HG03135 (cell line): Measurements from ENCODE around the gene KDM5B.
"Not testable (repeated sequence)": the region's sequence is repeated elsewhere in the genome, so short reads cannot be mapped to it uniquely, and the experiment has no call there.

ENCODE experiments used
- ATAC-seq: cut with Tn5 transposase; IDR thresholded peaks from one replicate; pipeline ENCODE4 v1.9.1; 2021; ENCODE audit warnings: mild to moderate bottlenecking, moderate library complexity; ENCODE audit not compliant: unreplicated experiment

The KDM5B gene

DNA sequence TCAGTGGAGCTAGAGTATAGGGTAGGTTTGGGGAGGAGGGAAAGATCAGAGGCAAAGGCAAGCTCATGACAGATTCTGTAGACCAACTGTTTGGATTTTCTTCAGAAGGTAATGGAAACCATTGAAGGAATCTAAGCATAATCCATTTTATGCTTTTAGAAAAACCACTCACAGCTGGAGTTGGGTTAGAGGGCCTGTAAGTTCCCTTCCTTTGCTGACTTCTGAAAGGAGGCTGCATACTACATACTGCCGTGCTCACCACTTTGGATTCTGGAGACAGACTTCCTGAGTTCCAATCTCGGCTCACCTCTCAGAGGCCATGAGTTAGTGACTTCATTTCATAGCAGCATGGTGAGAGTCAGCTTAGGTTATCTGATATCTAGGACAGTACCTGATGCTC is 91.6 kb downstream of the KDM5B start:
- ATAC-seq = no peak

DNA sequence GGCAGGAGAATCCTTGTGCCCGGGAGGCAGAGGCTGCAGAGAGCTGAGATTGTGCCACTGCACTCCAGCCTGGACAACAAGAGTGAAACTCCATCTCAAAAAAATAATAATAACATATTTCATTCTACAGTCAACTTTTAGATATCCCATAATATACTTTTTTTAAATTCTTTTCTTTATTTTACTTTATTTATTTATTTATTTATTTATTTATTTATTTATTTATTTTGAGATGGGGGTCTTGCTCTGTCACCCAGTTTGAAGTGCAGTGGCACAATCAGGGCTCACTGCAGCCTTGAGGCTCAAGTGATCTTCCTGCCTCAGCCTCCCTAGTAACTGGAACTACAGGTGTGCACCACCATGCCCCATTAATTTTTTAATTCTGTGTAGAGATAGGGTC is 94.0 kb downstream of the KDM5B start:
- ATAC-seq = not testable (repeated sequence)

DNA sequence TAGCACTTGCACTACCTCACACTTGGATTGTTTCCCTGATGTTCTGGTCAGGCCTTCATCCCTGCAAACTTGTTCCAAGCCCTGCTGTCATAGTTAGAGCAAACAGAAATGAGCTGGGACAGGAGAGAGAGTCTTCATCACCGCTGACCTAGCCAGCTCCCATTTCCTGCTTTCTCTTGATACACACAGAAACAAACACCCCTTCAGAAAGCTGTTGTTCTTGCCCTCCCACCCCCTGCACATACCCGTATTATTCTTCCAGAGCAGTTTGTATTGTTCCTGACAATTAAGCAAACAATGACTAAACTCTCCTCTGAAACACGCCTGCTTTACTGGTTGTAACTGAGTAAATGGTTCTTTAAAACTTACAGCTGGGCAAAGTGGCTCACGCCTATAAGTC is 95.1 kb downstream of the KDM5B start:
- no peak for ATAC-seq

DNA sequence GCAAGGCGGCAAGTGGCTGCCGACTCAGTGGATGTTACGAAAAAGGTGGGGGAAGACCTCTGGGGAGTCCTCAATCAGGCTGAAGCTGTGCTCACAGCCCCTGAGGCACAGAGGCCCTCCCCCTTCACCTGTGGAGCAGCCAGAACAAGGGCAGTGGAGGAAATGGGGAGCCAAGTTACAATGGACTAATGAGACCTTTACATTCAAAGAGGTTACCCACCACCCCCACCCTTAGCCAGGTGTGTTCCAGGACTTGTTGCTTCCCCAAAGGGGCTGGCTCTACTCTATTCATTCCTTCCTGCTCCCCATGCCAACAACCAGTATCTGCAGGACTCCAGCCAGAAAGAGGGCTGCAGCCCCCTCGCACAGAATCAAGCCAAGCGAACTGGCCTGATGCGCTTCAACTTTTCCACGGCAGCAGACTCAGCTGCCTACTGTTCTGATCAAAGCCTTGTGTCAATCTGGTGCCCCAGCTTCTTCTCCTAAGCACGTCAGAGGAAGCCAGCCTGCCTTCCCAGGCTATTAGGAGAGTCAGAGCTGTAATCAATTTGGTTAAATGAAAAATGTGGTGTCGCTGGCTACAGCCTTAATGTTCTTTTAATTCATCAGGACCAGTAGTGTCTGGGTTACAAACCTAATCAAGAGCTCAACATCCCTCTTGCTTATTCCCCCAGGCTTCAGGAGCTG is 96.1 kb downstream of the KDM5B start:
- ATAC-seq = no peak

DNA sequence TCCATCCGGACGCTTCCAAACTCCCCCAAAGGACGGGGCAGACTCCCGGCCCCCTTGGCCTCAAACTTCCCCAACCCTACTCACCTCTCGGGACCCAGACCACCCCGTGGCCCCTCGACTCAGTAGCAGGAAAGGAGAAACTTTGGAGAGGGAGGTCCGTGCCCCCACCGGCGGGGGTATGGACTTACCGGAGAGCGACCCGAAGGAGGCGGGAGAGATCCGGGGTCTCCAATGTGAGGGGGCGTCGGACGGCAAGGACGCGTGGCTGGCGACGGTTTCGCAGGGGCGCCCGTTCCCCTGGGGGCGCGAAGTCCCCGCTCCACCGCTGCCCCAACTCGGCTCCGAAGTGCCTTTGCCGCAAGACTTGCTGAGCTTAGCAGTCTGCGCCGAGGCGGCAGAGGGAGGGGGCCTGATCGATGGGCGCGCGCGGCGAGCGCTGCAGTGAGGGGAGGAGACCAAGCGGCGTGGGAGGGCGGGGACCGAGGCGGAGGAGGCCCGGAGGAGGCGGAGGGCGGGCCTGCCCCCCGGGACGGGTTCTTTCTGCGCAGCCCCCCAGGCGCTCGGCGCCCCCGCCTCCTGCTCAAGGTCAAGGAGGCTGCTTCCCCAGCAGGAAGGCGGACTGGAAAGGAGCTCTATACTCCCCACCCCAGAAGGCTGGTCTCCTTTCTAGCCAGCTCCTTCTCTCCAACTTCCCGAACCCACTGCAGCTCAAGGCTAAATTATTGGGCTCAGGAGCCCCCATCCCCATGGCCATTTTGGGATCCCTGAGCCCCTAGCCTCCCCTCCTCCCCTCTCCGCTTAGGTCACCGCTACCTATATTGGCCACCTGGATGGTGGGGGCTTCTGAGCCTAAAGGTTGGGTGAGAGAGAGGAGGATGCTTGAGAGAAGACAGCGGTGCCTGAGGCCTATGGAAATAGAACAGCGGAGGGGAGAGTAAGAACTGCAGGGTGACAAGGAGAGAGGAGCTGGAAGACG is 97.9 kb downstream of the KDM5B start, which contains the start of gene SYT2:
Gene SYT2 (minus strand): TSS at position 385 of the 976 bp plus-strand sequence. CDS start 104,682 bp downstream, outside the sequence.
- no peak for ATAC-seq

DNA sequence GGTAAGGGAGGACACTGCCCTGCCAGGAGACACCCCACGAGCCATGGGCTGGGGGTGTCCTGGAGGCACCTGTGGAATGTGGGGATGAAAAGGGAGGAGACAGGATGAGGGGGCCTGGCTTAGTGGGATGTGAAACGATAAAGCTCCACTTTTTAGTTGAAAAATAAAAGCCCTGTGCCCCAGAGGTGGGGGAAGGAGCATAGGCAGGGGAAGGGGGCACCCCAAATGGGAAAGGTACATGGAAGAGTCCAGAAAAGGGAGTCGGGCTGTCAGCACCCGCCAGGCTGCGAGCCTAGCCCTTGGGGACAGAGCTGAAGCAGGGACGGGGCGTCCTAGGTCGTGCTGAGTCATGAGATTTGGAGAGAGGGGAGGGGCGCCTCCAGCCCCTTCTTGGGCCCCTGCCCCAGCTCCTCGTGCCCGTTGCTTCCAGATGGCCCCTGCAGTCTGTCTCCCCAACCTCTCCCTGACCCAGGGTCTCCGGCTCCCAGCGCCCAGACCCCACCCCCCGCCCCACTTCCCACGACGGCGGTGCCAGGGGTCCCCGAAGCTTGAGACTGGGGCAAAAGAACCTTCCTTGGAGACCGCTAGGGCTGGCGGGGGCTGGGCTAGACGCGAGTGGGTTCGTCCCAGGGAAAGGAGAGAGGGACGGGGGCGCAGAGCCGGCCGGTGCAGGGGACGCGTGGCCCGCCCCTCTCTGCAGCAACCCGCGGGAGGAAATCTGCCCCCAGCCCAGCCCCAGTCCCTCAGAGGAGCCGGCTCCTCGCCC is 98.8 kb downstream of the KDM5B start:
- no peak for ATAC-seq

DNA sequence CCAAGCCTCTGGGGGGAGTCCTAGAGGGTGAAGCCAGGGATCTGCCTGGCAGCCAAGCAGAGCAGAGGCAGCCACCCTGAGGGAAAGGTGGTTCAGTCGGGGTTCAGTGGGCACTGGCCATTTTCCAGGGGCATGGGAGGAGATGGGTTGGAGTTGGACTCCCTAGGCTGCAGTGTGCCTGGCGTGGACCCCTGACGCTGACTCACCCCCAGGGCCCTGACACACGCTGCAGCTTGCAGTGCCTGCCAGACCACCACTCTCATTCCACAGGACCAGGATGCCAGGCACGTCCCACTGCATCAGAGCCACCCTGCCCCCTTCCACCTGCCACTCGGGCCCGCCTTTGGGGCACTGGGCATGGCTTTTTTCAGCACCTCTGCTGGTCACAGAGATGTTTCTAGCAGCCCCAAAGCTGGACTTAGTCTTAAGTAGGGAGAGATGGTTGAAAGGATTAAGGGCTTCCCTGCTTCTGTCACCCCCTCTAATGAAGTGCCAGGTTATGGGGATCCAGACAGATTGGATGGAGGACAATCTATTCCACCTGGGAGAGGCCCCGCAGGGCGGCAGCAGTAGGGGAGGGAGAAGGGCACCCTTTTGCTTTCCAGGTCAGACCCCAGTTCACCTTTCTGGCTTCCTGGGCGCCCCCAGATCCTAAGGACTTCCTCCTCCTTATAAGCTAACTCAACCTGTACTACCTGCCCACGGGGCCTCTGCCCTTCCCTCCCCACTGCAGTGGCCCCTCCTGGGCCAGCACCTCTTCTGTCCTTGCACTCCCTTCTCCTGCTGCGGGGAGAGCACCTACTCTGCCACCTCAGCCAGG is 99.6 kb downstream of the KDM5B start:
- ATAC-seq = no peak

DNA sequence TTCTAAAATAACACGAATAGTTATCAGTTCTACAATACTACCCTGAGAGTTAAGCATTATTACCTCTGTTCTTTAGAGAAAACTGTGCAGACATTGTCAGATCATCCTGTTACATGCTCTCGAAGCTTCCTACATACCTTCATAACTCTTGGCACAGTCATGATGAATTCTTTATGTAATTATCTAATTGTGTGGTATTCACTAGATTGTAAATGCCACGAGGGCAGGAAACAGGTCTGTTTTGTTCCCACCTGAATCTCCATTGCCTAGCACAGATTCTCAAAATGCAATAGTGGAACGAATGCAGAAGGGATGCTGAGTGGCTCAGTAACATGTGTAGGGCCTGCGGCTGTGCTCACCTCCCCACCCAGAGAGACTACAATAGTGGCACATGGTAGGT is 101.4 kb downstream of the KDM5B start:
- ATAC-seq = no peak

DNA sequence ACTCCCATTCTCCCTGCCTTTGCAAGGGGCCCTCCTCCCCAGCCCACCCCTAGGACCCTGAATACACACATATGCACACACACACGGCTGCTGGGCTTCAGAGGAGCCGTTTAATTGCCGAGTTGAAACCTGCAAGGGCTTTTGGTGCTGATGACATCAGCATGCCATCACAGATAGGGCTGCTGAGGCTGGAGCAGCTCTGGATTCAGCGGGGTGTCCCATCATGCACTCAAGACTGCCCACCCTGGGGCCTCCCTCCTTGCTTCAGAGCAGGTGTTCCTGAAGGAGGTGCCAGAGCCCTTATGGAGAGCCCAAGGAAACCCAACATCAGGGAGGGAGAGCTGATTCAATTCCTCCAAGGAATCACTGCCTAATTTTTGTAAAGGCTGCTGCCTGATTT is 103.6 kb downstream of the KDM5B start:
- ATAC-seq = no peak

DNA sequence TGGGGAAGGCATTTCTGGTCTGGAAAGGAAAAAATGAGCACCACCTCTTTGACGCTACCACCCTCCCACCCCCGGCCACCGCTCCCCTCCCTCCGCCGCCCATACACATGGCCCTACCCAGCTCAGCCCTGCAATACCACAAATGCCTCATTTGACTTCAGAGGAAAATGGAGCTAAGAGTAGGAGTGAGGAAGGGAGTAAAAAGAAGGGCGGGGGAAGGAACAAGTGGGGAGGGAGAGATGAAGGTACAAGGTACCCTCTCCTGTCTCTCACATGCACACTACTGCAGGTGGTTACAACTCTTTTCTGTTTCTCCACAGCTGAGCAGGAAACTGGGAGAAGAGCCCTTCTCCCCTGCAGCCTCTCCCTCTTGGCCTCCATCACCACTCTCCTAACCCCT is 105.0 kb downstream of the KDM5B start:
- no peak for ATAC-seq

DNA sequence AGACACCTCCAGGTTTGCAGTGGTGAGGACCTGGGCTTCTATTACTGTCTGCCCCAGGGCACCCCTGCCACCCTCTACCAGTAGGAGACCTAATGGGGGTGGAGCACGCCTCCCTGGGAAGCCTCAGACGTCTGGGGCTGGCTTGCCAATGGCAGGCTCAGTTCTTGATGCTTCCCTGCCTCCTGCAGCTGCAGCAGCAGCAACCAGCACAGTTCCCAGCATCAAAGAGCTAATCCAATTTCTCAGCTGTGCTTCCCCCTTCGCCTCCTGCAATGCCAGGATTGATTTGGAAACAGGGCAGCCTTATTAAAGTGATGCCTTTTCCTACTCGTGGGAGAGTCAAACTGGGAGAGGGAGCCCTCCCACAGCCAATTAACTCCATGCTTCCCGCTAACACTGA is 106.1 kb downstream of the KDM5B start:
- no peak for ATAC-seq

DNA sequence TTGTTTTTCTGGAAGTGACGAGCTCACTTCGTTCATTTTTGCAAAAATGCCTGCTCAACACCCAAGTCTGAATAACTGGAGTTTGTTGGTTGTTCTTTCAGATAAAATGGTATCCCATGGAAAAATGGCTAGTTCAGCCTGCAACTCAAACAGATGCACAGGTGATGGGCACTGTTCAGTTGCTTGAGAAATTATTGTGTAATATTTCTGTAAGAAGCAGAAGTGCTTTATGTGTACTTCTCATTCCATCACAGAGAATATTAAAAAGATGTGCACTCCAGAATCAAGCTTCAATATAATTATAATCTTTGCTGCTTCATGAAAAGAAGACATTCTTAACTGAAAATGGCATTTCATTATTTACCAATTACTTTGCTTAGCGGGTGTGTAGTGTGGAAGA is 107.0 kb downstream of the KDM5B start:
- ATAC-seq = no peak

DNA sequence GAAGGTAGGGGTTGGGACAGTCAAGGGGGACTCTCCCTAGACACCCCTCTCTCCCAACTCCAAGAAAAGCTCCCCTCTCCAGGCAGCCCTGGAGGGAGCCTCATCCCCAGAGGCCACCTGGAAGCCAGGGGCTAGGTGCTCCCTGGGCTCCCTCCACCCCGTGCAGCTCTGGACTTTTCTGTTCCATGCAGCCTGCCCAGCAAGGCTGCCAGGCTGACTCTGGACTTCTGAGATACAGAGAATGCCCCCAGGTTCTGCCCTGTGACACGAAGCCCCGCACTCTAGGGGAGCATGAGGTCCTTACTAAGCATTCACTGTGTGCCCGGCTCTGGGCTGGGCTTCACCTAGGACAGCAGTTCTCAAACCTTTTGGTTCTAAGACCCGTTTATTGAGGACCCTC is 108.2 kb downstream of the KDM5B start:
- ATAC-seq = no peak

DNA sequence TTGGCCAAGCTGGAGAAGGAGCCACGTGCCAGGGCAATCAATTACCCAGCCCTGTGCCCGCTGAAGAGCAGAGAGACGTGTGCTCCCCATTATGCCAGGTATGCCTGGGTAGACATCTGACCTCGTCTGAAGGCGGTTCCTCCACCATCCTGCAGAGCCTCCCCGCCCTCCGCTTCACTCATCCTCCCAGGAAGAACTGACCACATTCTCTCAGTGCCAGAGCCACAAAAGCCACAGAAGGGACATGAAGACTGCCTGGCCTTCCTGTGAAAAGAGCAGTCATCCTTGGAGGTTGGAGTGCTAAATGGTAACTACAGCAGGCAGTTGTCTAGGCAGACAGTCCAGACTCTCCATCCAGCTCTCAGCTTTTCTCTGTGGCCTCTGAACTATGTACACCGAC is 109.9 kb downstream of the KDM5B start:
- ATAC-seq = no peak

DNA sequence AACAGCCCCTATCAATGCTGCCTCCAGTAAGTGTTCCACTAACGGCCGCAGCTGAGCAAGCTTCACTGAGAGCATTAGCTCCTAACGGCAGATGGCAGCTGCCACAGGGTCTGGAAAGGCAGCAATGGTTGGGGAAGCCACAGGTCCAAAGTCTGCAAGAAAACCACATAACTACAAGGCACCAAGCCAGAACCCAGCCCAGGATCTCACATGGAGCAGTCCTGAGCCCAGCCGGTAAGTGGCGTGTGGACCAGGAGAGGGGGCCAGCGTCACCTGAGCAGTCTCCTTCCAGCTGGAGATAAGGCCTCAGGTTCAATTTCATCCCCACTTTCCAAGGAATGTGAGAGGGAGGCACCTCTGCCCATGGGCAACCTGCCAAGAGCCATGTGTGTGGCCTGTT is 111.2 kb downstream of the KDM5B start:
- no peak for ATAC-seq

DNA sequence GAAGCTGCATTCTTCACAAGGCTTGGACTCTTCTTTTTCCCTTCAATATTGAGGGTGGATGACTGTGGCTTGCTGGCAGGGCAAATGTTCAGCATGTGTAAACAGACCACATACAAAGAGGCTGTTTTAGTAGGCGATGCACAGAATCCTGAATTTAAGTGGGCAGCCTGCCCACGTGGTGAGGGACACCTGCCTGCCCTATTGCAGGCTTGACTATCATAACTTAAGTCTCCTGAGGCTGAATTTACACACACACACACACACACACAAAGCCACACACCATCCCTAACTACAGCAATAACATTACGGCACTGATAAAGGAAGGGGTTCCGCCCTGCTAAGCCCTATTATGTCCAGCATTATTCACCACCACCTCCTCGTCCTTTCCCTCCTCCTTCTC is 113.9 kb downstream of the KDM5B start:
- ATAC-seq = no peak

DNA sequence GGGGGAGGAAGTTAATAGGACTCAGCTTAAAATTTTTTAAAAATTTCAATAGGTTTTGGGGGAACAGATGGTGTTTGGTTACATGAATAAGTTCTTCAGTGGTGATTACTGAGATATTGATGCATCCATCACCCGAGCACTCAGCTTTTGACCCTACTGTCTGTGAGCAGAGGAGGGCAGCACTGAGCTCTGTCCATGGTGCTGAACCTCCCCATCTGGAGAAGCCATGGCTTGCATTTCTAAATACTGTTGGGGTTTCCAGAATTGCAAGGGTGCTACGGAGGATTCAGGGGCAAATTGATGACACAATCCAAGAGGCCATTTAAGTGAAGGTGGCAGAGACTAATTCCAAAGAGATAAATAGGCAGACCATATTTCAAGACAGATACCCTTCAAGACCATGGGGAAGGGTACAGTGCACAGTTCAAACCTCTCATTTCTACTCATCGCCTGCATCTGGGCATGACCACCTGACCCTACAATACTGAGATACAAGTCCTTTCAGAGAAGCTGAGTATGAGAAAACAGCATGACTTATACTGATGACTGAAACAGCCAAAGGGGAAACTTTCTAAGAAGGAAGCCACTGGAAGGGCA is 115.2 kb downstream of the KDM5B start:
- no peak for ATAC-seq

DNA sequence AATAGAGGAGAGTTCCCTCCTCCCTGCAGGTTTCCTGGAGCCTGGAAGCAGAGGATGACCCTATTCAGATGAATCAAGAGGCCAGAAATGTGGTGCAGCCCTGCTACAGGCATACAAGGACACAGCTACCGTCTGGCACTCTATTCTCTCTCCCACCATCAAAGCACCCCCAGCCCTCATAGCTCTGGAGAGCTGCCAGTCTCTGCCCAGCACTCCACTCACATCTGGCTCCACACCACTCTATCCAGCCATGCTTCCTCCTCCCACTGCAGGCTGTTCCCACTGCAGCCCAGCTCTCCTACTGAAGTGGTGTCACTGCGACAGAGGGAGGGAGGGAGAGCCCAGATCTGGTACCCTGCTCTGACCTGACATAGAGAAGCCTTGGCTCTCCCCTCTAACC is 116.4 kb downstream of the KDM5B start:
- ATAC-seq = no peak

DNA sequence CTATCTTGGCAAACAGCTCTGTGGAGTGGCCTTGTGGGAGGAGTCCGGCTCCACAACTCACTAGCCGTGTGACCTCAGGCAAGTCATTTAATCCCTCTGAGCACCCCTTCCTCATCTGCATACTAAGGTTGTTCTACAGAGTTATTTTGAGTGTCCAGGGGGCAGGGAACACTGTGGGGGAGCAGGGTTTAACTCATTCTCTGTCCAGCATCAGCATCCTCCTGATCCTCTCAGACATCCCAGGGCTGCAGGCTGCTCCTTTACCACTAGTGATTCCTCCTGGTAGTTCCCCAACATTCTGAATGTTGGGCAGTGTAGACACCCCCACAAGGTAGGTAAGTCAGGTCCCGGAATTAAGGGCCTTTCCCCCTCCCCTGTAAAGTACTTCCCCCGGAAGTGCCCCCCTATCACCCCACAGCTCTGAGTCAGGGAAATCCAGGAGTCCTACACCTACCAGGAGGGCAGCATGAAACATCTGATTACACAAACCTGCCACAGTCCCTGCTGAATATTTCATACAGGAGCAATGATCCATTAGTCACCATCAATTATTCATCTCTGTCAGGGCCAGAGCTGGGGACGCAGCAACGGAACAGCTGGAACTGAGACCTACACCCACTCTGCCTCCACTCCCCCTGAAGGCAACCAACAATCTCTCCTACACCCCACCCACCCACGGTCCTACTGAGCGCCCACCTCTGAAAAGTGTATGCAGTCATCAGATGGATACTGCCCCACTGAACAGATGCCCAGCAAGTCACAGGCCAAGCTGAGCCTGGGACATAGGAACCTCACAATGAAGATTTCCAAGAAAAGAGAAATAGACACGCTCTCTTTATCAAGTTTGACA is 118.5 kb downstream of the KDM5B start:
- ATAC-seq = no peak
